HG02840 (cell line): Measurements from ENCODE around the gene RNF31.

ENCODE experiments used
- ATAC-seq: cut with Tn5 transposase; IDR thresholded peaks from one replicate; pipeline ENCODE4 v1.9.1; 2021; ENCODE audit warnings: mild to moderate bottlenecking, moderate library complexity, moderate number of reproducible peaks; ENCODE audit not compliant: unreplicated experiment, low FRiP score

Gene RNF31

DNA sequence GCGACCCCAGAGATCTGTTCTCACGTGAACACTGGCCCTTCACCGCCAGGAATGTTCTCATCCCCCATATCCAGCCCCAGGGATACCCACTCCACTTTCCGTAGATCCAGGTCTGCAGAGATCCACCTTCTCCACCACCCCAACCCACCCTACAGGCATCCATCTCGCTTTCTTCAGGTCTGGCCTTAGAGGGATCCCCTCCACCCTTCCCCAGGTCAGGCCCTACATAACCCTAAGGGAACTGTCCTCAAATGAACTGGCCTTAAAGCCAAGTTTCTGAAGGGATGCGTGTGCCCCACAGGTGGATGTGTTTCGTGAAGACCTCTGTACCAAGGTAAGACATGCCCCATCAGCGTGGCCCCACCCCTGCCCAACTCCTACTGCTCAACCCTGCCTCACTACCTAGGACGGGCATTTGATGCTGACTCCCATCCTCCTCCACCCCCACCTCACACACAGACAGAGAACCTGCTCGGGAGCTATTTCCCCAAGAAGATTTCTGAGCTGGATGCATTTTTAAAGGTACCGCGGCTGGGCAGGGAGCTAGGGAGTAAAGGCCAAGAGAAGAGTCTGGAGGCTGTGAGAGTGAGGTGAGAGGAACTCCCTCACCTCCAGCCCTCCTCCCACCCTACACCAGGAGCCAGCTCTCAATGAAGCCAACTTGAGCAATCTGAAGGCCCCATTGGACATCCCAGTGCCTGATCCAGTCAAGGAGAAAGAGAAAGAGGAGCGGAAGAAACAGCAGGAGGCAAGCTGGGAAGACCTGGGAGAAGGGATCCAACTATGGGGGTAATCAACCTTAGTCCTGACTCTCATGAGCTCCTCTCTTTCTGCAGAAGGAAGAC, 10.4 kb upstream of the RNF31 start:
- ATAC-seq, result no peak

GRCh38 chr14:24137529-24138395, 9.5 kb upstream of the RNF31 start:
- ATAC-seq, result no peak

- no peak for ATAC-seq
Observed at GRCh38 chr14:24138396-24139271, 8.7 kb upstream of the RNF31 start.

GRCh38 chr14:24139272-24139934, 7.9 kb upstream of the RNF31 start:
- ATAC-seq, result no peak

DNA sequence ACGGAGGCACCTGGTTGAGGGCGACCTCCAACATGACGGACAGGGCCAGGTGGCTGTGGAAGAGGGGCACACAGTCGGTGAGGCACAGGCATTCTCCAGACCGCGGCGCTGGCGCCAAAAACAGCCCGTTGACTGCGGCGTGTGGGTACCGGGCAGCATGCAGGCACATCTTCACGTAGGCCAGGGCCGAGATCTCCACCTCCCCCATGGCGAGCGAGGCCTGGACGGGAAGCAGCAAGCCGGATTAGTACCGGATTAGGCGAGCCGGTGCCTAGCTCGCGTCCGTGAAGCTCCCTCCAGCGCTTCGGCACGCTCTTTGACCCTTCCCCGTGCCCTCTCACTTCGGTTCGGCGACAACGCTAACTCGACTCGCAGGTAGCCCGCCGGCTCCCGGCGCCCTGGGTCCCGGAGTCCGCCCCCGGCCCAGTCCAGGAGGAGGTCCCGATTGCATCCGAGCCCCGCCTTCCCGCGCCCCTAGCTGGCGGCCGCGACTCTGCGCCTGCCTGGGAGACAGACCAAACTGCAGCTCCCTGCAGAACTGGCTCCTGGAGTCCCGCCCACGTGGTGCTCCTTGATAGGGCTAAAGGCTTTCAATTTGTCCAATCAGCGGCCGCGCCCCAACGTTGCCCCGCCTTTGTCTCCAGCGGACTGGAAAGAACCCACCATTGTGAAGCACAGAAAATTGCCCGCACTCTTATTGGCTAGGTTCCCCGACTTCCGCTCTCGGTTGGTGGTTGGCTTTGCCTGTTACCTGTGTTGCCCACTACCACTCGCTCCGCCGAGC, 6.0 kb upstream of the RNF31 start, which contains the start of gene EMC9:
TSS of gene EMC9 (minus strand) at position 495 of the 784 bp plus-strand sequence. CDS start at position 208, 287 bp downstream.
- ATAC-seq, result peak; percentile 79

DNA sequence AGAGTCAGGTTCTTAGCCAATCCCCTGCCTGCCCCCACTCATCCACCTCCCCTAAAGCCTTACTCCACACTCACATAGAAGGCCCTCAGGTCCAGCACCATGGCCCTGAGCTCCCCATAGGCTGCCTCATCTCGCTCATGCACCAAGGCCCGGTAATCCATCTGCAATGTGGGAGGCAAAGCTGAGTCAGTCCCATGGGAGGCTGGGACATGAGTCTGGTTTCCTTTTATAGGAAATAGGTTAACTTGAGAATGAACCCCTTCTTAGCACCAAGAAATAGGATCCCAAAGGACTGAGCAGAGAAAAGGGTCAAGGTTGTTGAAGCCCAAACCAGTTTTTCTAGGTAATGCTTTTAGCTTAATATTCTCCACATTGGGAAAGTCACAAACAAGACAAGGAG, 3.8 kb upstream of the RNF31 start:
- no peak for ATAC-seq

GRCh38 chr14:24144451-24144850, 2.8 kb upstream of the RNF31 start:
- ATAC-seq, result no peak

DNA sequence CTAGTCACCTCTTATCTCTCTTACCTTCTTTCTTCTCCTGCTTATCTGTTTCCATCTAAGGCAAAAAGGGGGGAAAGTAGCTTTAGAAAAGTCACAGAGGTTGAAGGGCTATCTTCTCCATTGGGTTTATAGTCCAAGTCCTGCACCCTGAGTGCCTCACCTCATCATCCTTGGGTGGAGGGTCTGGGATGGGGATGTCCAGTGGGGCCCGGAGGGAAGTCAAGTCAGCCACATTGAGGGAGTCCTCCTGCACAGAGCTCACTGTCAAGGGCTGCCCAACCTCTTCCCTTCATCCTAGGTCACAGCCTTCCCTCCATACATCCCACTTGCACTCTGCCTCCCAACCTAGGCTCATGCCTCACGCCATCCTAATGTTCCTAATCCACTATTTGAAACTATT, 2.1 kb upstream of the RNF31 start:
- ATAC-seq, result no peak

DNA sequence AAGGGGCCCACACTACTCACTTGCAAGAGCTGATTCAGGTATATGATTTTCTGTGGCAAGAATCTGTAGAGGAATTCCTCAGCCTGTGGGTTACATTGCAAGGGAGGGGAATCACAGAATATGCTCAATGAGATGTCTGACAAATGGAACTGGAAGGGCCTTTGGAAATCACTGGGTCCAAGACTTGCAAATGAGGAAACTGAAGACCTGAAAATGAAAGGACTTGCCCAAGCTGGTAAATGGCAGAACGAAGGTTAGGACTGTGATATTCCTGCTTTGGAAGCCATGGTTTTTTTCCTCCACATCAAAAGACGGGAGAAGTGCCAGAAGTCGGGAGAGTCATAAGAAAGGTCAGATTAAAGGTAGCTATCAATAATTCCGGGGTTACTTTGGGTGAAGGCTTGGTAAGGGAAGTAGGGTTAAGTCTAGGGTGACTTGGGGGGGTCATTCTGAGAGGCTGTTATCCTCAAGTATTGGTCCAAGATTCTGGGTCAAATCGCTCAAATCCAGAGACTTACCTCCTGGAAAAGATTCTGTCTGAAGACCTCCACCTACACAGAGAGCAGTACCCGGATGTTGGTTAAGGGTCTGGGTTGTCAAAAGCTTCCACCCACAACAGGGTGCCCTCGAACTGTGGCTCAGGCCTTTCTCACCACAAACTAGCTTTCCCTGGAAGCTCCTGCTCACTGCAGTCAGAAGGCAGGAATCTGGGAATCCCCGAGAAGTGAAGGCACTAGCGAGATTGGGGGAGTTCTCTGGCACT, 1.4 kb upstream of the RNF31 start:
- ATAC-seq, result no peak

DNA sequence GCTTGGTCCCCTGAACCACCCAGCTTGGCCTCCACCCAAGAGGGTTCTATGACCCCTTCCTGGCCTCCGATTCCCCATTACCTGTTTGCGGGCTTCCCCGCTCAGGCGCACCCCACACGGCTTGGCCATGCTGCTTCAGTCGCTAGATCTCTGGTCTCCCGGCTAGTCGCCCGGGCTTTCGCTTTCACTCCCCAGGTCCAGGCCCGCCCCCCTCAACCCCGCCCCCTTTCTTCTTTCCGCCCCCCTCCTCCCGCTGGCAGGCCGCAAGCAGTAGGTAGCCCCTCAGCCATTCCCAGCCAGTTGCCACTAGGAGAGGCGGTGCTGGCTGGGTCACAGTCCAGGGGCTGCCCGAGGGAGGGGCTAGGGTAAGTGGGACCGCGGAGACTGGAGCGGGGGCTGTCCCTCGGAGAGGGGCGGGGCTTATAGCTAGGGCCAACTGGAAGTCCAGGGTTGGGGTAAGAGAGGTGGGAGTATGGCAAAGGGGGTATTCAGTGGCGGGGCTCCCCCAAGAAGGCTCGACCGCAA, 783 bp upstream of the RNF31 start, which contains the start of gene PSME2:
TSS of gene PSME2 (minus strand) at position 158 of the 525 bp plus-strand sequence. CDS start at position 129, 29 bp downstream.
- ATAC-seq, result peak; percentile 55

DNA sequence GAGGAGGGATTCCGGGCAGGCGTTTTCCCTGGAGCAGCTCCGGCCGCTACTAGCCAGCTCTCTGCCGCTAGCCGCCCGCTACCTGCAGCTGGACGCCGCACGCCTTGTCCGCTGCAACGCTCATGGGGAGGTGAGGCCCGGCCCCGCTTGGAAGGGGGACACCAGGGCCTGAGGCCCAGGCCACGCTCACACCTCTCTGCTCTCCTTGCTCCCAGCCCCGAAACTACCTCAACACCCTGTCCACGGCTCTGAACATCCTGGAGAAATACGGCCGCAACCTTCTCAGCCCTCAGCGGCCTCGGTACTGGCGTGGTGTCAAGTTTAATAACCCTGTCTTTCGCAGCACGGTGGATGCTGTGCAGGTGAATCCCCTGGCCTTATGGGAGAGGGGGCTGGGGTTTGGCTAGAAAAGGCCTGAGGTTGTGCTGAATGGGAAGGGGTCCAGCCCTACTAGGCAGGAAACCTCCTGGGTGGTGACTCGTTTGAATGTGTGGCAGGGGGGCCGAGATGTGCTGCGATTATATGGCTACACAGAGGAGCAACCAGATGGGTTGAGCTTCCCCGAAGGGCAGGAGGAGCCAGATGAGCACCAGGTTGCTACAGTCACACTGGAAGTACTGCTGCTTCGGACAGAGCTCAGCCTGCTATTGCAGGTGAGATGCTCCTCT, 597 bp downstream of the RNF31 start:
- no peak for ATAC-seq

GRCh38 chr14:24149302-24149969, 2.1 kb downstream of the RNF31 start:
- no peak for ATAC-seq

GRCh38 chr14:24150061-24150460, 2.8 kb downstream of the RNF31 start:
- ATAC-seq, result no peak

GRCh38 chr14:24150567-24150966, 3.3 kb downstream of the RNF31 start:
- ATAC-seq, result no peak

DNA sequence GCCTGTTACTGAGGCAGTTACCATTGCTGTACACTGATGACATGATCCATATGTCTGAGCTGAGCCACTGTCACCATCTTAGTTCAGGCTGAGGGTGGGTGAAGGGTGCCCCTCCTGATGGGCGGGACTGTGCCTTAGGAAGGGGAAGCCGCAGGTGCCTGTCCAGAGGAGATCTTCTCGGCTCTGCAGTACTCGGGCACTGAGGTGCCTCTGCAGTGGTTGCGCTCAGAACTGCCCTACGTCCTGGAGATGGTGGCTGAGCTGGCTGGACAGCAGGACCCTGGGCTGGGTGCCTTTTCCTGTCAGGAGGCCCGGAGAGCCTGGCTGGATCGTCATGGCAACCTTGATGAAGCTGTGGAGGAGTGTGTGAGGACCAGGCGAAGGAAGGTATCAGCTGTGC, 3.7 kb downstream of the RNF31 start:
- no peak for ATAC-seq

GRCh38 chr14:24151404-24152080, 4.2 kb downstream of the RNF31 start:
- ATAC-seq, result no peak
